PC-9 (cell line): Measurements from ENCODE around the gene OR52N5. TPM values are rescaled to one million over a fixed set of nuclear protein-coding genes. Genes with fewer than 3 reads are reported as not detected.

Experiments
- BruUV-seq: library from RNA; stranded (reverse); fragments of 400-500 nt; replicated peaks from 2 replicates; lab custom pipeline; 2021; lab: Mats Ljungman, UMichigan
- CTCF ChIA-PET: fragments of 300-600 bp; sonication (Branson Sonifier 250); formaldehyde crosslinking; loops from one replicate; lab custom pipeline; 2022; ENCODE audit warnings: antibody characterized with exemption; lab: Charles Lee
- POLR2A ChIA-PET: fragments of 300-600 bp; sonication (Branson Sonifier 250); formaldehyde crosslinking; loops from one replicate; lab custom pipeline; 2022; ENCODE audit warnings: antibody characterized with exemption; ENCODE audit not compliant: unreplicated experiment; lab: Charles Lee
- DNase-seq, 2 experiments: peaks; one replicate each; pipeline versions ENCODE4 v3.0.0 to v3.0.0-alpha.2; 2015 to 2022; ENCODE audit warnings: mixed read lengths in 1 of 2
- H2AFZ ChIP-seq: fragments of 200-600 bp; sonication (generic); 2 replicates; pipeline ENCODE4 v1.8.1; 2017; ENCODE audit warnings: antibody characterized with exemption
- H3F3A ChIP-seq: fragments of 200-600 bp; sonication (generic); 2 replicates; pipeline ENCODE4 v1.8.1; 2017; ENCODE audit warnings: antibody characterized with exemption, mild to moderate bottlenecking, low read depth; ENCODE audit not compliant: insufficient read depth
- H3K27ac ChIP-seq: fragments of 200-600 bp; sonication (generic); 2 replicates; pipeline ENCODE4 v1.6.1; 2016; ENCODE audit warnings: mixed run types
- H3K27me3 ChIP-seq: fragments of 200-600 bp; sonication (generic); 2 replicates; pipeline ENCODE4 v1.6.1; 2016; ENCODE audit warnings: low read depth, mixed run types; ENCODE audit not compliant: insufficient read depth
- H3K36me3 ChIP-seq: fragments of 200-600 bp; sonication (generic); 2 replicates; pipeline ENCODE4 v1.6.1; 2016; ENCODE audit warnings: low read depth, mixed run types
- H3K4me1 ChIP-seq: fragments of 200-600 bp; sonication (generic); replicated peaks from 2 replicates; pipeline ENCODE4 v1.6.1; 2016; ENCODE audit warnings: mixed run types; ENCODE audit not compliant: insufficient read depth
- H3K4me2 ChIP-seq: fragments of 200-600 bp; sonication (generic); 2 replicates; pipeline ENCODE4 v1.6.1; 2017; ENCODE audit warnings: mixed run types
- H3K4me3 ChIP-seq: fragments of 200-600 bp; sonication (generic); 2 replicates; pipeline ENCODE4 v1.6.1; 2016; ENCODE audit warnings: mixed run types
- H3K79me2 ChIP-seq: fragments of 200-600 bp; sonication (generic); 2 replicates; pipeline ENCODE4 v1.6.1; 2017; ENCODE audit warnings: low read depth, mixed run types
- H3K9me2 ChIP-seq: fragments of 200-600 bp; sonication (generic); 2 replicates; pipeline ENCODE4 v1.8.1; 2017; ENCODE audit warnings: mild to moderate bottlenecking; ENCODE audit not compliant: insufficient read depth
- H3K9me3 ChIP-seq: fragments of 200-600 bp; sonication (generic); 2 replicates; pipeline ENCODE4 v1.8.1; 2016; ENCODE audit warnings: low read depth; ENCODE audit not compliant: insufficient read depth
- H4K20me1 ChIP-seq: fragments of 200-600 bp; sonication (generic); 2 replicates; pipeline ENCODE4 v1.8.1; 2017; ENCODE audit not compliant: insufficient read depth
- EZH2 ChIP-seq: fragments of 200-600 bp; sonication (generic); IDR thresholded peaks from 2 replicates; pipeline ENCODE4 v1.8.0; 2017; ENCODE audit warnings: antibody characterized with exemption, low read depth
- intact Hi-C: fragments of 100-400 bp; cut with micrococcal nuclease; formaldehyde crosslinking; loops from one replicate; pipeline ENCODE4 v1.10.0; 2022; ENCODE audit not compliant: unreplicated experiment
- total RNA-seq: library from RNA; stranded (reverse); gene quantifications from 2 replicates; pipeline ENCODE4 v1.2.3, GENCODE V29; 2021
- TF ChIP-seq, protein P1 (sequence below): fragments of 200-600 bp; sonication (generic); conservative IDR thresholded peaks from 2 replicates; pipeline ENCODE4 v1.6.1; 2017; ENCODE audit warnings: mixed run types, antibody characterized with exemption, mild to moderate bottlenecking, moderate library complexity

OR52N5 gene
- total RNA-seq, 1 experiment from 2014 or later: not detected

DNA sequence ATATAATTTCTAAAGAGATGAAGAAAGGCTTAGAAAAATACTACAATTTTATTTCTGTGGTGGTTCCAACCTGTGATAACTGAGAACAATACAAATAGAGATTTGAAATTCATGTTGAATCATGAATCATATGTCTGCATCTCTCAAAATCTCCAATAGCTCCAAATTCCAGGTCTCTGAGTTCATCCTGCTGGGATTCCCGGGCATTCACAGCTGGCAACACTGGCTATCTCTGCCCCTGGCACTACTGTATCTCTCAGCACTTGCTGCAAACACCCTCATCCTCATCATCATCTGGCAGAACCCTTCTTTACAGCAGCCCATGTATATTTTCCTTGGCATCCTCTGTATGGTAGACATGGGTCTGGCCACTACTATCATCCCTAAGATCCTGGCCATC, 46.8 kb downstream of the OR52N5 start, which contains the start of gene OR56B1:
Gene OR56B1 (plus strand): TSS at position 53 of the 400 bp plus-strand sequence. CDS start 69 bp downstream, at position 122.
- Histone ChIP-seq H3K4me3 (no peak within 1 kb of the TSS), H3K79me2 (no peaks in the 10 kb centered on the region), H3K27me3 (no peaks in the 10 kb centered on the region), H3F3A (no peaks in the 10 kb centered on the region), H3K4me1 (no peaks in the 10 kb centered on the region), H3K9me3 (no peaks in the 10 kb centered on the region), H3K27ac (no peak within 1 kb of the TSS), H2AFZ (no peak within 1 kb of the TSS), H4K20me1 (no peaks in the 10 kb centered on the region), H3K9me2 (no peaks in the 10 kb centered on the region), H3K4me2 (no peak within 1 kb of the TSS), H3K36me3 (no peaks in the 10 kb centered on the region)
- DNase-seq: no peak
- CTCF ChIA-PET: no interaction called here
- TF ChIP-seq, protein P1, sequence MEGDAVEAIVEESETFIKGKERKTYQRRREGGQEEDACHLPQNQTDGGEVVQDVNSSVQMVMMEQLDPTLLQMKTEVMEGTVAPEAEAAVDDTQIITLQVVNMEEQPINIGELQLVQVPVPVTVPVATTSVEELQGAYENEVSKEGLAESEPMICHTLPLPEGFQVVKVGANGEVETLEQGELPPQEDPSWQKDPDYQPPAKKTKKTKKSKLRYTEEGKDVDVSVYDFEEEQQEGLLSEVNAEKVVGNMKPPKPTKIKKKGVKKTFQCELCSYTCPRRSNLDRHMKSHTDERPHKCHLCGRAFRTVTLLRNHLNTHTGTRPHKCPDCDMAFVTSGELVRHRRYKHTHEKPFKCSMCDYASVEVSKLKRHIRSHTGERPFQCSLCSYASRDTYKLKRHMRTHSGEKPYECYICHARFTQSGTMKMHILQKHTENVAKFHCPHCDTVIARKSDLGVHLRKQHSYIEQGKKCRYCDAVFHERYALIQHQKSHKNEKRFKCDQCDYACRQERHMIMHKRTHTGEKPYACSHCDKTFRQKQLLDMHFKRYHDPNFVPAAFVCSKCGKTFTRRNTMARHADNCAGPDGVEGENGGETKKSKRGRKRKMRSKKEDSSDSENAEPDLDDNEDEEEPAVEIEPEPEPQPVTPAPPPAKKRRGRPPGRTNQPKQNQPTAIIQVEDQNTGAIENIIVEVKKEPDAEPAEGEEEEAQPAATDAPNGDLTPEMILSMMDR: no peak
- no peak for TF ChIP-seq EZH2
- intact Hi-C loops: no loop called here
- POLR2A ChIA-PET: no interaction called here
- no TSS peak for BruUV-seq

DNA sequence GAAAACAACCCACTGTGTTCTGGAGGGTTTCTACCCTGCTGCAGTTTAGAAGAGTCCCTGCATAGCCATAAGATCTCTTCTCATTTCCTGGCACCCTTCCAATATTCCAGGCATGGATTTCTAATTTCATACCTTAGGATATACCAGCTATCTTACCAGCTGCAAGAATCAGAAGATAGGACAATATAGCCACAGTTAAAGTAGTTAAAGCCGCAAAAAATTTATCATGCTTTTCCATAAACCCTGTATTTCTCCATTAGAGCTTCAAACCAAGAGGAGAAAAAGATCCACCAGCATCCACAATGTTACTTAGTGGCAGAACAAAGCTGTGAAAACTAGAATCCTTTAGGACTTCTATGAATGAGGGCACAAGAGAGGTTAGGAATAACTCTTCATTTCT, 55.5 kb downstream of the OR52N5 start:
- CTCF ChIA-PET: no interaction called here
- H4K20me1 ChIP-seq: no peaks in the 10 kb centered on the region
- H3K9me3 ChIP-seq: no peaks in the 10 kb centered on the region
- BruUV-seq: no TSS peak
- DNase-seq: no peak
- H3K4me2 ChIP-seq: no peak overlapping the region
- H3K27ac ChIP-seq: no peak overlapping the region
- H3F3A ChIP-seq: no peaks in the 10 kb centered on the region
- no peaks in the 10 kb centered on the region for H3K4me1 ChIP-seq
- H3K9me2 ChIP-seq: no peaks in the 10 kb centered on the region
- intact Hi-C loops: no loop called here
- H3K36me3 ChIP-seq: no peaks in the 10 kb centered on the region
- TF ChIP-seq, protein P1: no peak
- no peak for TF ChIP-seq EZH2
- POLR2A ChIA-PET: no interaction called here
- no peak overlapping the region for H3K4me3 ChIP-seq
- no peaks in the 10 kb centered on the region for H3K27me3 ChIP-seq
- H3K79me2 ChIP-seq: no peaks in the 10 kb centered on the region
- H2AFZ ChIP-seq: no peak overlapping the region

DNA sequence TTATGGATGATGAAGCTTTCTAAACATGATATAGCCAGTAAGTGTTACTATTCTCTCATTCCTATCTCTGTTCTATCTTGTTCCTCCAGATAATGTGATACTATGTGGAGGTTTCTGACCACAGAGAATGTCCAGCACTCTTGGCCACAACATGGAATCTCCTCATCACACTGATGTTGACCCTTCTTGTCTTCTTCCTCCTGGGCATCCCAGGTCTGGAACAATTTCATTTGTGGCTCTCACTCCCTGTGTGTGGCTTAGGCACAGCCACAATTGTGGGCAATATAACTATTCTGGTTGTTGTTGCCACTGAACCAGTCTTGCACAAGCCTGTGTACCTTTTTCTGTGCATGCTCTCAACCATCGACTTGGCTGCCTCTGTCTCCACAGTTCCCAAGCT, 56.8 kb downstream of the OR52N5 start:
- no peaks in the 10 kb centered on the region for H3K9me2 ChIP-seq
- no peaks in the 10 kb centered on the region for H3K79me2 ChIP-seq
- H3K27ac ChIP-seq: no peak overlapping the region
- H3F3A ChIP-seq: no peaks in the 10 kb centered on the region
- ChIA-PET CTCF (no interaction called here), POLR2A (no interaction called here)
- intact Hi-C loops: no loop called here
- no peaks in the 10 kb centered on the region for H3K9me3 ChIP-seq
- H4K20me1 ChIP-seq: no peaks in the 10 kb centered on the region
- no peaks in the 10 kb centered on the region for H3K4me1 ChIP-seq
- no TSS peak for BruUV-seq
- H3K36me3 ChIP-seq: no peaks in the 10 kb centered on the region
- TF ChIP-seq EZH2: no peak
- TF ChIP-seq, protein P1: no peak
- H3K27me3 ChIP-seq: no peaks in the 10 kb centered on the region
- no peak overlapping the region for H2AFZ ChIP-seq
- H3K4me2 ChIP-seq: no peak overlapping the region
- H3K4me3 ChIP-seq: no peak overlapping the region
- no peak for DNase-seq

Other genes starting within 250 kb of the OR52N5 start
- not detected in 2 replicates for gene OR52H1, start 234.8 kb downstream of the OR52N5 start, total RNA-seq
- gene OR52B6, start 202.5 kb downstream of the OR52N5 start, total RNA-seq: not detected in 2 replicates
- gene TRIM6, start 186.7 kb downstream of the OR52N5 start, total RNA-seq: 3.9 and 4.8 TPM in 2 replicates
- gene TRIM34, start 158.4 kb downstream of the OR52N5 start, total RNA-seq: 3.8 and 7.5 TPM in 2 replicates
- 19.1 and 20.5 TPM in 2 replicates for gene TRIM5, start 98.3 kb downstream of the OR52N5 start, total RNA-seq
- 0.81 and 1.9 TPM in 2 replicates for gene TRIM22, start 93.6 kb downstream of the OR52N5 start, total RNA-seq
- not detected in 2 replicates for gene OR56B1, start 46.9 kb downstream of the OR52N5 start, total RNA-seq
- not detected in 2 replicates for gene OR52N4, start 29.1 kb downstream of the OR52N5 start, total RNA-seq
- gene OR52N1, start 7.9 kb upstream of the OR52N5 start, total RNA-seq: not detected in 2 replicates
- not detected in 2 replicates for gene OR52N2, start 25.6 kb upstream of the OR52N5 start, total RNA-seq
- gene OR52E6, start 58.5 kb upstream of the OR52N5 start, total RNA-seq: not detected in 2 replicates
- gene OR52E8, start 74.3 kb upstream of the OR52N5 start, total RNA-seq: not detected in 2 replicates
- gene OR52E4, start 97.3 kb upstream of the OR52N5 start, total RNA-seq: not detected in 2 replicates
- gene OR52E5, start 109.9 kb upstream of the OR52N5 start, total RNA-seq: not detected in 2 replicates
- gene OR56A3, start 158.9 kb upstream of the OR52N5 start, total RNA-seq: not detected in 2 replicates
- not detected in 2 replicates for gene OR56A5, start 185.1 kb upstream of the OR52N5 start, total RNA-seq
- gene OR52L1, start 203.6 kb upstream of the OR52N5 start, total RNA-seq: not detected in 2 replicates
- not detected in 2 replicates for gene OR56A4, start 223.6 kb upstream of the OR52N5 start, total RNA-seq
- not detected in 2 replicates for gene OR56A1, start 247.4 kb upstream of the OR52N5 start, total RNA-seq